ENCODE results near the gene CLIP3.
"Not testable (repeated sequence)": the region's sequence is repeated elsewhere in the genome, so short reads cannot be mapped to it uniquely, and the experiment has no call there.

CLIP3 gene, protein sequence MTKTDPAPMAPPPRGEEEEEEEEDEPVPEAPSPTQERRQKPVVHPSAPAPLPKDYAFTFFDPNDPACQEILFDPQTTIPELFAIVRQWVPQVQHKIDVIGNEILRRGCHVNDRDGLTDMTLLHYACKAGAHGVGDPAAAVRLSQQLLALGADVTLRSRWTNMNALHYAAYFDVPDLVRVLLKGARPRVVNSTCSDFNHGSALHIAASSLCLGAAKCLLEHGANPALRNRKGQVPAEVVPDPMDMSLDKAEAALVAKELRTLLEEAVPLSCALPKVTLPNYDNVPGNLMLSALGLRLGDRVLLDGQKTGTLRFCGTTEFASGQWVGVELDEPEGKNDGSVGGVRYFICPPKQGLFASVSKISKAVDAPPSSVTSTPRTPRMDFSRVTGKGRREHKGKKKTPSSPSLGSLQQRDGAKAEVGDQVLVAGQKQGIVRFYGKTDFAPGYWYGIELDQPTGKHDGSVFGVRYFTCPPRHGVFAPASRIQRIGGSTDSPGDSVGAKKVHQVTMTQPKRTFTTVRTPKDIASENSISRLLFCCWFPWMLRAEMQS

DNA sequence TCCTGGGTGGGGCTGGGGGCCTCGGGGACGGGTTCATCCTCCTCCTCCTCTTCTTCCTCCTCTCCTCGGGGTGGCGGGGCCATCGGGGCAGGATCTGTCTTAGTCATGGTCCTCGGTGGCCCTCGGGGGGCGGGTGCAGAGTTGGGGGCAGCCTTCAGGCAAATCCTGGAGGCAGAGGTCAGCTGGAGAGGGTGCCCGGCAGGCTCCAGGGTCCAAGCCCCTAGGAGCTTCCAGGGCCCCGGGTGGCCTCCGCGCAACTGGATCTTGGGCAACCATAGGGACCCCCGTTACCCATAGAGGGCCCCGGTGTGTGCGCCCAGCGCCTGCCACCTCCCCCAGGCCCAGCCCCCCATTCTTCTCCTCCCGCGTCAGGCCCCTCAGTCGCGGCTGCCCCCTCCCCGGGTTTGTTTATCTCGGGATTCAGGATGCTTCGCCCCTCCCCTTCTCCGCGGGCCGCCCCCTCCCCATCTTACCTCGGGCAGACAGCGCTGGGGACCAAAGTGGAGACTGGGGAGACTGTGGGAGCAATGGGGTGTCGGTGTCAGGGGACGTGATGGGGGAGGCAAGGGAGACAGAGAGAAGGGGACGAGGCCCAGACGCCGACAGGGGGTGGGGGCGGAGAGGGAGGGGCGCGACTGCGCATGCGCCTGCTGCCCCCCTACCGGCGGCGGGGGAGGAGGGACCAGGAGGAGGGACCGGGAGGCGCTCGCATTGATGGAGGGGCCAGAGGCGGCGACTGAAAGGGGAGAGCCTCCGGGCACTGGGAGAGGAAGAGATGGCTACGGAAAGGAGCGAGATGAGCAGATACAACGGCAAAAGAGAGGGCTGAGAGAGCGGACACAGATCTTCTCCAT is at the start of gene CLIP3:
TSS of gene CLIP3 (minus strand) at position 623 of the 854 bp plus-strand sequence. CDS start at position 107, 516 bp downstream.
- peak; percentile 90 for DNase-seq

DNA sequence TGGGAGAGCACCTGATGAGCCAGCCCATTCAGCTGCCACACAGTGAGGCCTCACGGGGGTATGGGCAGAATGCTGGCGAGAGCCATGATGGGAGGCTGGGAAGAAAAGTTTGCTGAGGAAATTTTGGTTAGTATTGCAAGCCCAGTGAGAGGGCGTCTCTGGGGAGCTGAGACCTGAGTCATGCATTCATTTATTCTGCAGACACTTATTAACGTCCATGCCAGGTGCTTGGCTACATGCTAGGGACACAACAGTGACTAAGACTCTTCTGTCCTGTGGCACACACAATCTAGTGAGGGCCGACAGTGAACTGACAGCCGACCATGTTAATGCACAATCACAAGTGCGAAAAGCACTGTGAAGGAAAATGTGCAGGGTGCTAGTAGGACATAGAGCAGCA is 49.2 kb upstream of the CLIP3 start:
- DNase-seq = no peak

- no peak for DNase-seq
Observed at GRCh38 chr19:36081385-36081784, 48.7 kb upstream of the CLIP3 start.

DNA sequence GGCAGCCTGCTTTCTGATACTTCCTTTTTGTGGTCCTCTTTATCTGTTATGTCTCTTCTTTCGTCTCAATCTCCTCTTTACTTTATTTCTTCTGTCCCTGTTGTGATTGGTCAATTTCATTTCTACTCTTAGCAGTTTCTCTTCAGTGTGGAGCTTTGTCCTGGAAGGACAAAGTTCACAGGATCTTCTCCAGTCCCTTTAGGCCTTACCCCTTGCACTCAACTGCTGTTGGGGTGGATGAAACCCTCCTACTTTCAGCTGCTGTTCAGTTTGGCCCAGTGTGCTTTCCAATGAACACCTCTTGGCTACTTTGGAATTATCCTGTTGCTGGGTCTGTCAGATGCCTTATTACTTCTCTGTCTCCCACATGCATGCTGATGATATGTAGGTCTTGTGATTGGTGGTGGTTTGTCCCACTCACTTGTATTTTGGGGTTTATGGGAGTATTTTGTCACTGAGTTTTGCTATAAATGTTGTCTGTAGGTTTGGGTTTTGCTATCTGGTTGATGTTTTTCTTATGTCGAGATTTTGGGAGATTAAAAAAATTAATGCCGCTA is 46.8 kb upstream of the CLIP3 start:
- DNase-seq = no peak

DNA sequence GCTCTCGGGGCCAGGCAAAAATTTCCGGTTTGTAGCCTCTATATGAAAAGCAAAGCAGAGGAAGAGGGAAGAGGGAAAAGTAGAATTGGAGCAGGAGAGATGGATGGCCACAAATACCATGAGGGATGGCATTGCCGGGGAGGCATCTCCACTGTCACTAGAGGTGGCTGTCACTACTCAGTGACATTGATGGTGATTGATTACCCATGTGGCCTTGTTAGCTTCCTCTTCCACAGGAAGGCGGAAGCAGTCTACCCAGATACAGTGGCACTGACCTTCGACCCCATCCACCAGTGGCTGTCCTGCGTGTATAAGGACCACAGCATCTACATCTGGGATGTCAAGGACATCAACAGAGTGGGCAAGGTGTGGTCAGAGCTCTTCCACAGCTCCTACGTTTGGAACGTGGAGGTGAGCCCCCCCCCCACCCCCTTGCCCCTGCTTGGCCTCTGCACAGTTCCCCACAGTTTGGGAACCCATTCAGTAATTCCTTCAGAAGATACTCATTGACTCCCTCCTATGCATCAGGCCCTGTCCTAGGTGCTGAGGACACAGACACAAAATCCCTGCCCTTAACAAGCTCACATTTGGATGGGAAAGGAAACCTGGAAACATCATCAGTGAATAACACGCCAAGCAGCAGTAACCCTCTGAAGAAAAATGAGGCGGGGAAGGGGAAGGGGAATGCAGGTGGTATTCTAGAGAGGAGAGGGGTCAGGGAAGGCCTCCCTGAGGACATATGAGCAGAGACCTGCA is 40.6 kb upstream of the CLIP3 start:
- DNase-seq = no peak

DNA sequence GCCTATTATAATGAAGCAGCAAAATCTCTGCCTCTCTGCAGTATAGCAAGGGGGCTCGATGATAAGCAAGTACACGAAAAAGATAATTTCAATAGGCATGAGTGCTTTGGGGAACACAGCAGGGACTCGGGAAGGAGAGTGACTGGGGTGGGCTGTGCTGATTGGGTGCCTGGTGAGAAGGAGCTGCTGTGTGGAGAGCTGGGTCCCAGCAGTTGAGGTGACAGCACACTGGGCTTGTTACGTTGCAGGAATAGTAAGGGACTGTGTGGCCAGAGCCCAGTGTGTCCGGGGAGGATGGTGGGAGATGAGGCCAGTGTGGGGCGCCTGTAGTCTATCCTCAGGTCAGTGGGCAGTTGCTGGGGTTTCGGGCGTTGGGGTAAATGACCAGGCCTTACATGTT is 39.4 kb upstream of the CLIP3 start:
- no peak for DNase-seq

GRCh38 chr19:36068810-36069499 is 36.3 kb upstream of the CLIP3 start:
- not testable (repeated sequence) for DNase-seq

GRCh38 chr19:36067681-36068080 is 35.0 kb upstream of the CLIP3 start:
- DNase-seq = no peak

DNA sequence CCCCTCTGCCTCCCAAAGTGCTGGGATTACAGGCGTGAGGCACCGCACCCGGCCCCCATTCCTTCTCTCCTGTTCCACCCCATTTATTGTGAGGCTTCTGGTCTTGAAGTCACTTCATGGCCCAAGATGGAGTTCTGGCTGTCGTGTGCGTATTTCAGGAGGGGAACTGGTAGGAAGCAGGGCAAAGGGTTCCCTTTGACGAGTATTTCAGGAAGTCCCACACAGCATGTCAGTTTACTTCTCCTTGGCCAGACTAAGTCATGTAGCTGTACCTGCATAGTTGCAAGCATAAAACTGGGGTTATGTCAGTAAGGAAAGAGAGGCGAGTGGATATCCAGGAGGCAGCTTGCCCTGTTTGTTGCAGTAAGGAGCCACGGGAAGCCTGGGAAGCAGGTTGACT is 32.2 kb upstream of the CLIP3 start:
- no peak for DNase-seq

DNA sequence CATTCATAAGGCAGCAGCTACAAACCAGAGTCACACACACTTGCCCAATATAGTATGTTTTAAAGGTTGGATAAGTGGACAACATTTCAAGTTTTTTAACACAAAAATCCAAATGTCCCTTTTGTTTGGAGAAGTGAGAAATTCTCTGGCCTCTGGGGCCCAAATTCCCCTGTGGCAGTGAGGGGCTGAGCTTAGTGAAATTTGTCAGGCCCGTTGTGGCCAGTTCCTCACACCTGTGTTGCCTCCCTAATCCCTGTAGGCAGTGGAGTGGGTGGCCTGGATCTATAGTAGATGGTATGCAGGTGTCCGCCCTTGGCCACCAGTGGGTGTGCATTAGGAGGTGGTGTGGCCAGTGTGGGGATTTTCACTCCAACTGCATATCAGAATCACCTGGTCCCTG is 28.7 kb upstream of the CLIP3 start:
- no peak for DNase-seq

DNA sequence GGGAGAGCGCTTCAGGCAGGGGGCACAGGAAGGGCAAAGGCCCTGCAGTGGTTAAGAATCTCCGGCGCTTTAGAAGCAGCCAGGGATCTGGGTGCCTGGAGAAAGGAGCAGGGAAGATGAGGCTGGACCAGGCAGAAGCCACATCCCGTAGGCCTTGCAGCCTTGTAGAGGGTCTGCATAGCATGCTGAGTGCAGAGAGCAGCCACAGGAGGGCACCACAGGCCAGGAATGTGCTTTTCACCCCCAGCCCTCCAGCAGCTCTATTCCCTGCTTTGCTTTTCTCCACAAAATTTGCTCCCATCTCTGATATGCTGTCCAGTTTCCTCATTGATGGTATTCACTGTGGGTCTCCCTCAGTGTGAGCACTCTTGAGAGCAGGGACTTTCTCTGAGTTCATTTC is 27.8 kb upstream of the CLIP3 start:
- no peak for DNase-seq

DNA sequence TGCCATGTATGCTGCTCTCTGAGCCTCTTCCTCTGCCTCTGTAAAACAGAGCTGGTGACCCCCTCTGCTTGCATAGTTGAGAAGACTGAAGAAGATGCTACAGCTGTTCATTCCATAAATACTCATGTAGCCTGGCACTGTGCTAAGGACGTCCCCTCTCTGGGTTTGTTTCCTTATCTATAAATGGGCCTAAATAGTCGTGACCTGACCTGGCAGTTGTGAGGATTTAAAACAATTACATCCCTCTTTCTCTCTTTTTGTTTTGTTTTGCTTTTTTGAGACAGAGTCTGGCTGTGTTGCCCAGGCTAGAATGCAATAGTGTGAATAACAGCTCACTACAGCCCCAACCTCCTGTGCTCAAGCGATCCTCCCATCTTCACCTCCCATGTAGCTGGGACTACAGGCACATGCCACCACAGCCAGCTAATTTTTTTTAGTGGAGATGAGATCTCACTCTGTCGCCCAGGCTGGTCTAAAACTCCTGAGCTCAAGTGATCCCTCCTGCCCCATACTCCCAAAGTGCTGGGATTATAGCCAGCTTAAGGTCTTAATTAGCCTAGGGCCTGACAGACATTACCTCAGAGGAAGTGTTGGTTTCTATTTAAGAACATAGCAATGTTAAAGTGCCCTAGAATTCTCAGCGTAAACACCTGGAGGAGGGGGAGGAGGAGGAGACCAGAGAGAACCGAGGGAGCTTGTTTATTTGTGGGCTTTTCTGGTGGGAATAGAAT is 26.7 kb upstream of the CLIP3 start:
- DNase-seq = no peak

DNA sequence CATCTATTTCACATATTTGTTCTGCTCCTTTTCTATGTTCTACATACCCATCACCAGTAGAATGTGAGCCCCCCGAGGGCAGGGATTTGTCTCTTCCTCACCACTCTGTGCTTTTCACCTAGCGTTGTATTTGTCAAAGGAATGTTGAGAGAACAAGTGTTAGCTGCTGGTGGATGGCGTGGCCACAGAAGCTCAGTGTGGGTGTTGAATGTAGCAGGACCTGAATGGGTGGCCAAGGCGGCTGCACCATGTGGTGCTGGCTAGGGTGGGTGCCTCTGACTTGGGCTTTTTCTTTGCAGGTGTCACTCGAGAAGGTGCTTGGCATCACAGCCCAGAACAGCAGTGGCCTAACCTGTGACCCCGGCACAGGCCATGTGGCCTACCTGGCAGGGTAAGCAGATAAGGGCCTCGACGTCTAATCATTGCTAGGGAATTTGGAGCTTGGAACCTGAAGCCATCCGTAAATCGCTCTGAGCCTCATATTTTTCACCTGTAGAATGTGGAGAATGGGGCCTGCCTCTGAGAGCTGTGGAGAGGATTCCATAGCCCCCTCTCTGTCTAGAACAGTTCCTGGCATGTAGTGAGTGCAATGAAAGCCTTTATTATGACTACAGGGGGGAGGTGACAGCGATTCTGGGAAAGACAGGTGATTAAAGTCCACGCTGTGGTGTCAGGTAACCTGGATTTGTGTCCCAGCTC is 26.0 kb upstream of the CLIP3 start:
- no peak for DNase-seq

DNA sequence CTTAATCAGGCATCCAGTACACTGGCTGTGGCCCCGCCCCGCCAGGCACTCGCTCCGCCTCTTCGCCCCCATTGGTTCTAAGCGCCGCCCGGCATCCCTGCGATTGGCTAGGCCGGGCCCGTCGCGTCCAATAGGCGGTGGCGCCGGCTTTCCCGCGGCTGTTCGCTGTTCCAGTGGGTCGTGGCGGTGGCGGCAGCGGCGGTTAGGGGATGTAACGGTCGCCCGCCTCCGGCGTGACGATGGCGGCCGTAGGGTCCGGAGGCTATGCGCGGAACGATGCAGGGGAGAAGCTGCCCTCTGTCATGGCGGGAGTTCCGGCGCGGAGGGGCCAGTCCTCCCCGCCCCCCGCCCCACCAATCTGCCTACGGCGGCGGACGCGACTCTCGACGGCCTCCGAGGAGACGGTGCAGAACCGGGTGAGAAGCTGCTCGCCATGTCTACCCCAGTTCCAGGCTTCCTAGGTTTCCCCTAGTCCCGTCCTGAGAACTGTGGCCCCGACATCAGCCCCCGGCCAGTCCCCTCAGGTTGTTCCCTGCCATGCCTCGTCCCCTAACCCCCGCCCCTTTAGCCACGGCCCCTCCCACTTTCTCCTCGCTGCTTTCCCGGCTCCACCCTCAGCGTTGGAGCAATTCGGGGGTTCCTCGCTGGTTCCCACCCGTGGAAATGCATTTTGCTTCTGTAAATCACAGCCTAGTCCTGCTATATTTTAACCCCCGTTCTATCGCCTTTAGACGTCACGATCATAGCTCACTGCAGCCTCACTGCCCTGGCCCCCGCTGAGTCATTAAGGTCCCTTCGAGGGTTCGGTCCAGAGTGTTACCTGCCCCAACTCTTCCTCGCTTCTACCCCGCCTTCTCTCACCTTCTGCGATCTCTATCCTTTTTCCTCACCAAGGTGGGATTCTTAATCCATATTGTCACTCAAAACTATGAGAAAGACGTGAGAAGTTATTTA is 22.3 kb upstream of the CLIP3 start, which contains the start of gene WDR62:
TSS of gene WDR62 (plus strand) at position 165 of the 954 bp plus-strand sequence. CDS start at position 240, 75 bp downstream.
- DNase-seq = peak; percentile 70

DNA sequence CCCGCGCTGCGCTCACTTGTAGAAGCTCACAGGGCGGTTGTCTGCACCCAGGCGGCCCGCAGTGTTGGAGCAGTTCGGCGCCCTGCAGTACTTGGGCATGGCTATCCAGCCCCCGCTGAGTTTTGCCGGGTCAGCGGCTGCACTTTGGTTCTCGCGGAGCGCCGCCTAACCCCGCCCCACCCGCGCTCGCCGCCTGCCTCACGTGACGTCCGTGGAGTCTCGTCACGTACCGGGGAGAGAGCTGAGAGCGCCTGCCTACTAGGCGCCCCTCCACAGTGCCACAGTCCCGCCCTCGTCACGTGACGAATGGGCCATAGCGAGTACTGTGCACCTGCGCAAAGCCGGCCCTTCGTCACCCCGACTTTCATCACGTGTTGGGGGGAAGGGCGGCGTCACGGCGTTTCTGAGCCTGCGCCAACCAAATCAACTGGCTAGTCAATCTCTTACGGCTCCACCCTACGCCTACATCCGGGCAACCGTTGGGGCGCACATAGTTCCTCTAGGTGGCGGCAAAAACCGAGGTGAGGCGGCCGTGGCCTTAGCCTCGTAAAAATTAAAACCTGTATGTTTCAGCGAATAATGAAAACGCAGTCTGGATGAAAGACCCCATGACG is 21.6 kb upstream of the CLIP3 start, which contains the start of gene THAP8:
TSS of gene THAP8 (minus strand) at position 167 of the 614 bp plus-strand sequence. CDS start at position 99, 68 bp downstream.
- DNase-seq = peak; percentile 100

DNA sequence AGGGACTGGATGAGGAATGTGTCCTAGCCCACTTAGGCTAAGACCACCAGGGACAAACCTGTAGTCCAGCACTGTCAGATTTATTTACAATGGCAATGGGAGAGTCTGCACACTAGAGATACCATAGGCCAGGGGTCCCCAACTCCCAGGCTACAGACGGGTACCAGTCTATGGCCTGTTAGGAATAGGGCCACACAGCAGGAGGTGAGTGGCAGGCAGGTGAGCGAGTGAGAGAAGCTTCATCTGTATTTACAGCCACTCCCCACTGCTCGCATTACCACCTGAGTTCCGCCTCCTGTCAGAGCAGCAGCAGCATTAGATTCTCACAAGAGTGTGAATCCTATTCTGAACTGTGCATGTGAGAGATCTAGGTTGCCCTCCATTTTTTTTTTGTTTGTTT is 19.0 kb upstream of the CLIP3 start:
- DNase-seq = no peak

DNA sequence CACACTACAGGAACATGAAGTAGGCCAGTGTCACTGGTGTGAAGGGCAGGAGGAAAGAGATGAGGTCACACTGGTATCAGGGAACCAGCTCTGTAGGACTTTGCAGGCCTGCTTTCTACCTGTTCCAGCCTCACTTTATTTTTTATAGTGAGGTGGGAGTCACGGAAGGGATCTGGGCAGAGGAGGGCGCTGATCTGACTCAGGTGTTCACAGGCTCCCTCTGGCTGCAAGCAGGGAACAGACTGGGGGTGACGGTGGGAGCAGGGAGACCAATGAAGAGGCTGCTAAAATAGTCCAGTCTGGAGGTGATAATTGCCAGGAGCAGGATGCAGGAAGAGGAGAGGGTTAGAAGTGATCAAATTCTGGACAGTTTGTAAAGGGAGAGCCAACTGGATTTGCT is 18.6 kb upstream of the CLIP3 start:
- DNase-seq = no peak

DNA sequence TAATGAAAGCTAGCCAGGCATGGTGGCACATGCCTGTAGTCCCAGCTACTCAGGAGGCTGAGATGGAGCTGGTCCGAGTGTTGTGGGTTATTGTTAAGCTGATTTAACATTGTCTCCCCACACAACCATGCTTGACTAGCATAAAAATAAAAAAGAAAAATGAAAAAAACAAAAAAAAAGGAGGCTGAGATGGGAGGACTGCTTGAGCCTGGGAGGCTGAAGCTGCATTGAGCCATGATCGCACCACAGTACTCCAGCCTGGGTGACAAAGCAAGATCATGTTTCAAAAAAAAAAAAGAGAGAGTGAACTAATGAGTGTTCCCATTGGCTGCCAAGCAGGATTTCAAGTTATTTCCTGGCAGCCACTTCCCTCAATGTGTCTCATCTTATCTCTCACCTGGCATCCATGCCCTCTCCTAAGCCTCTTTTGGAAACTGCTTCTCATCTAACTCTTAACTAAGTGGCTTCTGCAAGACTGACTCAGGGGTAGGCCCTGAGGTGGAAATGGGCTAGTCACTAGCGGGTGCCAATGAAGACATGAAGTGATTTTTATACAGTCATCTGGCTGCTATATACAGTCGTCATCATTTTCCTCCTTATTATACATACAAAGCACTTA is 16.5 kb upstream of the CLIP3 start:
- DNase-seq = no peak
